LNCaP clone FGC (cell line): ENCODE results near the gene USP2.

ENCODE experiments used
- DNase-seq: peaks from one replicate; pipeline ENCODE4 v3.0.0-alpha.2; 2011; ENCODE audit warnings: low read depth
- H3K4me3 ChIP-seq: 2 replicates; pipeline ENCODE4 v1.5.1; 2011; ENCODE audit warnings: mild to moderate bottlenecking, low read depth, low read length, control low read depth
- CTCF ChIP-seq: IDR thresholded peaks from 2 replicates; pipeline ENCODE4 v1.5.1; 2012; ENCODE audit warnings: mild to moderate bottlenecking; ENCODE audit not compliant: control insufficient read depth, insufficient read depth; ENCODE audit errors: extremely low read depth

The USP2 gene

GRCh38 chr11:119342023-119342300 lies 39.5 kb downstream of the USP2 start:
- no peak for TF ChIP-seq CTCF
- H3K4me3 ChIP-seq = no peak overlapping the region
- no peak for DNase-seq

- no peak for DNase-seq
- no peak for TF ChIP-seq CTCF
- no peak overlapping the region for H3K4me3 ChIP-seq
Measured at GRCh38 chr11:119341222-119342022, 40.1 kb downstream of the USP2 start.

GRCh38 chr11:119340335-119341221 lies 40.9 kb downstream of the USP2 start, which contains the start of gene C1QTNF5:
TSS of gene C1QTNF5 (minus strand) at chr11:119340883. CDS start at chr11:119340397, 486 bp downstream.
- DNase-seq = no peak
- peak within 1 kb of the TSS; percentile 30 for H3K4me3 ChIP-seq
- no peak for TF ChIP-seq CTCF

GRCh38 chr11:119339589-119340334 lies 41.7 kb downstream of the USP2 start:
- no peak for DNase-seq
- H3K4me3 ChIP-seq = peak overlapping the region; percentile 30
- peak; percentile 77 for TF ChIP-seq CTCF

- no peak for DNase-seq
- H3K4me3 ChIP-seq = no peak overlapping the region
- TF ChIP-seq CTCF = no peak
Measured at GRCh38 chr11:119338965-119339588, 42.4 kb downstream of the USP2 start.

GRCh38 chr11:119338318-119338890 lies 43.1 kb downstream of the USP2 start:
- TF ChIP-seq CTCF = peak; percentile 86
- H3K4me3 ChIP-seq = no peak overlapping the region
- no peak for DNase-seq
